GM10266 (cell line): Measurements from ENCODE around the gene ANKRD39.

Experiments
- DNase-seq: peaks from one replicate; pipeline ENCODE4 v3.0.0; 2012; ENCODE audit errors: extremely low spot score
- CTCF ChIP-seq: IDR thresholded peaks from 2 replicates; pipeline ENCODE4 v1.5.1; 2012; ENCODE audit warnings: mild to moderate bottlenecking, low read depth; ENCODE audit not compliant: control insufficient read depth, insufficient read depth; ENCODE audit errors: missing control alignments

The ANKRD39 gene

GRCh38 chr2:96868555-96869280, 10.9 kb upstream of the ANKRD39 start:
- DNase-seq = peak; percentile 93
- peak; percentile 69 for TF ChIP-seq CTCF

- DNase-seq = no peak
- TF ChIP-seq CTCF = no peak
Measured at GRCh38 chr2:96867756-96868554, 10.1 kb upstream of the ANKRD39 start.

GRCh38 chr2:96866986-96867755, 9.4 kb upstream of the ANKRD39 start:
- TF ChIP-seq CTCF = no peak
- DNase-seq = no peak

GRCh38 chr2:96866586-96866985, 8.8 kb upstream of the ANKRD39 start:
- no peak for DNase-seq
- no peak for TF ChIP-seq CTCF

DNA sequence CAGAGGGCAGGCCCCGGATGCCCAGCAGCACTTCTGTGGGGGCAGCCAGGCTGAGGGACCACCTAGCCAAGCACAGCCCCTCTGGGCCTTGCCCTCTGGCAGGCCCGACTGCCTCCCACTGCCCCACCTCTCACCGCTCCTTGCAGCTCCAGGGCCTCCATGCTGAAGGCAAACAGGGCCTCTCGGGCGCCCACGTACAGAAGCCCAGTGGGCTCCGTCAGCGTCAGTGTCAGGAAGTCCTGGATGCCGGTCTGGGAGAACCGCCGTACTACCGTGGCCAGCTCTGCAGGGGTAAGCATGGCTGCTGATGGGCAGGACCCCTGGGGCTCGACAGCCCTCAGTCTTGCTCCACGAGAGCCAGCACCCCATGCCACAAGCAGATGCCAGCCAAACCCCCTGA, 8.3 kb upstream of the ANKRD39 start:
- no peak for TF ChIP-seq CTCF
- DNase-seq = no peak

DNA sequence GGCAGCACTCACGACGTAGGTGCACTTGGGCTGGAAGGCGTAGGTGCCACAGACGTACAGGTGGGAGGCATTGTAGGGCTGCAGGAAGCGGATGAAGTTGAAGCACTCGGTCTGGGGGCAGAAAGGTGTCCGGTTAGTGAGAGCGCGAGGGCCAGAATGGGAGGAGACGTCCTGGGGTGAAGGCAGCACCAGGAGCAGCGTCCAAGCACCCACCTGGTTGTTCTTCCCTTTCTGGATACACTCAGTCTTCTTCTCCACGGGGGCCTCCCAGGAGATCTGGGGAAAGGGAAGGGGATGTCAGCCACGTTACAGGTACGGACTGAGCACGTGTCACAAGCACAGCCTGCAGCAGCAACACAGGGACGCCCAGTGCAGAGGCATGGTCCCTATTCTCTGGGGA, 7.8 kb upstream of the ANKRD39 start:
- no peak for TF ChIP-seq CTCF
- DNase-seq = no peak
